H1 (cell line): ENCODE results near the gene SCG3. TPM values are rescaled to one million over a fixed set of nuclear protein-coding genes. Genes with fewer than 3 reads are reported as not detected.

ENCODE experiments used
- CTCF ChIA-PET: fragments of 300-600 bp; sonication (Branson Sonifier 250); formaldehyde crosslinking; loops from one replicate; lab custom pipeline; 2021; ENCODE audit not compliant: partially characterized antibody; lab: Charles Lee
- POLR2A ChIA-PET: fragments of 300-600 bp; sonication (Branson Sonifier 250); formaldehyde crosslinking; loops from one replicate; lab custom pipeline; 2021; ENCODE audit warnings: inconsistent platforms; ENCODE audit not compliant: partially characterized antibody; lab: Charles Lee
- DNase-seq, 2 experiments: peaks; one replicate each; pipeline versions ENCODE4 v3.0.0 to v3.0.0-alpha.2; 2010 to 2022; ENCODE audit warnings: low spot score in 2 of 2, low read depth in 1 of 2, mixed read lengths in 1 of 2
- FAIRE-seq: peaks from 2 replicates; lab custom pipeline; 2011; peaks lifted over from hg19 to GRCh38; lab: Jason Lieb, UNC
- H2AFZ ChIP-seq: 2 replicates; pipeline ENCODE4 v1.8.1; 2012; ENCODE audit warnings: low read length, inconsistent platforms
- H2AK5ac ChIP-seq: 2 replicates; pipeline ENCODE4 v1.6.1; 2013; ENCODE audit warnings: low read depth, low read length
- H2BK120ac ChIP-seq: replicated peaks from 2 replicates; pipeline ENCODE3; 2013; ENCODE audit warnings: low read depth, low read length, inconsistent platforms
- H2BK12ac ChIP-seq: 2 replicates; pipeline ENCODE4 v1.6.1; 2013; ENCODE audit warnings: low read depth, low read length
- H2BK15ac ChIP-seq: 2 replicates; pipeline ENCODE4 v1.6.1; 2013; ENCODE audit warnings: low read length
- H2BK20ac ChIP-seq: 2 replicates; pipeline ENCODE4 v1.6.1; 2013; ENCODE audit warnings: low read length
- H2BK5ac ChIP-seq: 2 replicates; pipeline ENCODE4 v1.6.1; 2013; ENCODE audit warnings: low read depth, low read length
- H3K14ac ChIP-seq: 2 replicates; pipeline ENCODE4 v1.6.1; 2013; ENCODE audit warnings: inconsistent platforms; ENCODE audit not compliant: insufficient read length
- H3K18ac ChIP-seq: 2 replicates; pipeline ENCODE4 v1.6.1; 2013; ENCODE audit warnings: low read length; ENCODE audit errors: extremely low read depth
- H3K23ac ChIP-seq: 2 replicates; pipeline ENCODE4 v1.6.1; 2013; ENCODE audit warnings: inconsistent platforms; ENCODE audit not compliant: insufficient read length
- H3K23me2 ChIP-seq: 2 replicates; pipeline ENCODE4 v1.6.1; 2013; ENCODE audit warnings: low read depth, low read length
- H3K27ac ChIP-seq: 2 replicates; pipeline ENCODE4 v1.6.1; 2011; ENCODE audit warnings: low read depth, low read length, inconsistent platforms
- H3K27me3 ChIP-seq, 4 experiments: replicated peaks in 1 of 4; 1 replicate in 1 of 4; 2 replicates in 3 of 4; pipeline versions ENCODE4 v1.6.1 to v1.8.1; 2011 to 2013; ENCODE audit warnings: low read length in 3 of 4, mild to moderate bottlenecking in 3 of 4, inconsistent platforms in 2 of 4, mixed read lengths in 2 of 4, moderate library complexity in 1 of 4; ENCODE audit not compliant: control insufficient read depth in 3 of 4, insufficient read depth in 3 of 4; ENCODE audit errors: extremely low read depth in 1 of 4
- H3K36me3 ChIP-seq, 4 experiments: 2 replicates each; pipeline versions ENCODE4 v1.6.1 to v1.8.1; 2011 to 2013; ENCODE audit warnings: mild to moderate bottlenecking in 4 of 4, low read length in 3 of 4, moderate library complexity in 2 of 4, control low read depth in 1 of 4, inconsistent platforms in 1 of 4; ENCODE audit not compliant: insufficient read depth in 4 of 4, control insufficient read depth in 2 of 4
- H3K4ac ChIP-seq: replicated peaks from 2 replicates; pipeline ENCODE3; 2013; ENCODE audit warnings: low read length, low read depth, mixed read lengths, inconsistent platforms; ENCODE audit not compliant: insufficient read length
- H3K4me1 ChIP-seq, 4 experiments: replicated peaks in 1 of 4; 1 replicate in 1 of 4; 2 replicates in 3 of 4; pipeline versions ENCODE4 v1.6.1 to v1.8.1; 2011 to 2013; ENCODE audit warnings: low read length in 3 of 4, inconsistent platforms in 2 of 4, mixed read lengths in 1 of 4; ENCODE audit not compliant: insufficient read depth in 4 of 4, control insufficient read depth in 3 of 4
- H3K4me2 ChIP-seq, 2 experiments: 2 replicates each; pipeline versions ENCODE4 v1.6.1 to v1.8.1; 2011 to 2013; ENCODE audit warnings: low read depth in 2 of 2, low read length in 2 of 2, control low read depth in 1 of 2, inconsistent platforms in 1 of 2, mild to moderate bottlenecking in 1 of 2; ENCODE audit not compliant: insufficient read depth in 1 of 2
- H3K4me3 ChIP-seq, 4 experiments: fragments of 200-600, 300-600 bp in 1 of 4; sonication (generic), shearing (Covaris generic), sonication (Bioruptor Twin) in 1 of 4; 2 replicates each; pipeline versions ENCODE4 v1.5.1 to v1.8.1; 2011 to 2016; ENCODE audit warnings: low read length in 4 of 4, low read depth in 3 of 4, control low read depth in 2 of 4, inconsistent platforms in 2 of 4, mild to moderate bottlenecking in 2 of 4, mixed read lengths in 1 of 4, moderate library complexity in 1 of 4; ENCODE audit not compliant: insufficient read depth in 2 of 4; ENCODE audit errors: extremely low read depth in 1 of 4
- H3K56ac ChIP-seq: replicated peaks from 2 replicates; pipeline ENCODE3; 2013; ENCODE audit warnings: low read depth, mild to moderate bottlenecking, mixed read lengths, low read length, inconsistent platforms; ENCODE audit not compliant: insufficient read length
- H3K79me1 ChIP-seq: 2 replicates; pipeline ENCODE4 v1.6.1; 2013; ENCODE audit warnings: low read depth, low read length, control low read depth
- H3K79me2 ChIP-seq, 2 experiments: 2 replicates each; pipeline versions ENCODE4 v1.6.1 to v1.8.1; 2012 to 2013; ENCODE audit warnings: low read length in 2 of 2, mild to moderate bottlenecking in 2 of 2, inconsistent platforms in 1 of 2; ENCODE audit not compliant: insufficient read depth in 2 of 2, control insufficient read depth in 1 of 2
- H3K9ac ChIP-seq, 4 experiments: replicated peaks in 1 of 4; 1 replicate in 1 of 4; 2 replicates in 3 of 4; pipeline versions ENCODE4 v1.6.1 to v1.8.1; 2011 to 2013; ENCODE audit warnings: low read depth in 3 of 4, low read length in 3 of 4, control low read depth in 2 of 4, mild to moderate bottlenecking in 2 of 4, moderate library complexity in 2 of 4, inconsistent platforms in 1 of 4; ENCODE audit errors: extremely low read depth in 1 of 4
- H3K9me3 ChIP-seq, 2 experiments: 2 replicates each; pipeline versions ENCODE4 v1.6.1 to v1.8.1; 2012 to 2013; ENCODE audit warnings: mild to moderate bottlenecking in 2 of 2, moderate library complexity in 2 of 2, control low read depth in 1 of 2, inconsistent platforms in 1 of 2, low read depth in 1 of 2, low read length in 1 of 2, mixed read lengths in 1 of 2; ENCODE audit not compliant: insufficient read depth in 2 of 2
- H4K20me1 ChIP-seq, 2 experiments: replicated peaks in 1 of 2; 2 replicates each; pipeline versions ENCODE3 to v1.8.1; 2011 to 2013; ENCODE audit warnings: inconsistent platforms in 2 of 2, low read length in 2 of 2, mild to moderate bottlenecking in 1 of 2; ENCODE audit not compliant: insufficient read depth in 2 of 2, control insufficient read depth in 1 of 2
- H4K5ac ChIP-seq: 2 replicates; pipeline ENCODE4 v1.6.1; 2013; ENCODE audit warnings: low read length, low read depth, mixed read lengths, inconsistent platforms; ENCODE audit not compliant: insufficient read length
- H4K8ac ChIP-seq: 2 replicates; pipeline ENCODE4 v1.8.0; 2013; ENCODE audit warnings: mild to moderate bottlenecking, moderate library complexity, low read length, inconsistent platforms; ENCODE audit not compliant: insufficient read depth; ENCODE audit errors: extremely low read depth
- H4K91ac ChIP-seq: replicated peaks from 2 replicates; pipeline ENCODE3; 2013; ENCODE audit warnings: low read length, mixed read lengths, inconsistent platforms; ENCODE audit not compliant: insufficient read length
- CTCF ChIP-seq, 3 experiments: IDR thresholded peaks; 1 replicate in 2 of 3; 2 replicates in 1 of 3; pipeline versions ENCODE4 v1.5.1 to v1.6.1; 2011; ENCODE audit warnings: low read length in 3 of 3, mild to moderate bottlenecking in 3 of 3, inconsistent platforms in 2 of 3, low read depth in 1 of 3, moderate library complexity in 1 of 3; ENCODE audit not compliant: insufficient read depth in 1 of 3; ENCODE audit errors: control extremely low read depth in 1 of 3
- EP300 ChIP-seq, 2 experiments: IDR thresholded peaks; 1 replicate in 1 of 2; 2 replicates in 1 of 2; pipeline ENCODE4 v1.6.1; 2011 to 2012; ENCODE audit warnings: low read depth in 2 of 2, low read length in 2 of 2, mild to moderate bottlenecking in 2 of 2, borderline replicate concordance in 1 of 2, inconsistent platforms in 1 of 2, moderate library complexity in 1 of 2
- HDAC6 ChIP-seq: IDR thresholded peaks from one replicate; pipeline ENCODE4 v1.7.1; 2012; ENCODE audit warnings: low read depth, mild to moderate bottlenecking, inconsistent platforms, low read length, moderate library complexity
- JUN ChIP-seq: IDR thresholded peaks from 2 replicates; pipeline ENCODE4 v1.6.1; 2011; ENCODE audit warnings: low read depth, mild to moderate bottlenecking, improper control_type of control experiment, low read length
- SP2 ChIP-seq: IDR thresholded peaks from 2 replicates; pipeline ENCODE4 v1.6.1; 2012; ENCODE audit warnings: mild to moderate bottlenecking, low read length, inconsistent platforms
- SP4 ChIP-seq: IDR thresholded peaks from 2 replicates; pipeline ENCODE4 v1.6.1; 2012; ENCODE audit warnings: low read length, inconsistent platforms
- WGBS, 2 experiments: shearing (Covaris generic) in 1 of 2; methylation state at CpG; one replicate each; pipeline versions ENCODE4 v1.1.6 to v1.1.7; 2013 to 2015; ENCODE audit warnings: low lambda C conversion rate in 2 of 2, mixed read lengths in 2 of 2, inconsistent platforms in 1 of 2, low coverage in 1 of 2, missing lambda C conversion rate in 1 of 2; ENCODE audit not compliant: insufficient replicate concordance in 2 of 2, insufficient coverage in 1 of 2, insufficient read length in 1 of 2; ENCODE audit errors: extremely low coverage in 1 of 2, missing lambda C conversion rate in 1 of 2; 5-methylcytosine and 5-hydroxymethylcytosine counted together
- polyA plus RNA-seq, 7 experiments: library from polyadenylated mRNA; depleted of rRNA in 3 of 7; stranded (reverse) in 5 of 7; unstranded in 2 of 7; fragments of >200 nt in 5 of 7; fragments of 200-250 nt in 2 of 7; gene quantifications; 1 replicate in 5 of 7; 2 replicates in 1 of 7; 4 replicates in 1 of 7; pipeline versions ENCODE4 v1.2.1 to v1.2.3, GENCODE V29; 2011 to 2013; ENCODE audit warnings: missing spikeins in 2 of 7, mixed read lengths in 2 of 7
- total RNA-seq: library from RNA; stranded (reverse); fragmentation: NEBNext Ultra II Directional; extraction: Animal tissue kit (Norgen Biotek cat#: 25700); gene quantifications from 2 replicates; pipeline ENCODE4 v1.2.1, GENCODE V29; 2021
- TF ChIP-seq, protein P1 (sequence below): IDR thresholded peaks from 2 replicates; pipeline ENCODE4 v1.6.1; 2012; ENCODE audit warnings: inconsistent platforms

The SCG3 gene
- total and polyA plus RNA-seq, 2 of the 8 experiments (the other 6 are each of a cell fraction or from before 2014, with no cell fraction given), result 5.2 to 45.9 TPM

- H3K9ac ChIP-seq, result no peak overlapping the region
- no peaks in the 10 kb centered on the region for H3K27me3 ChIP-seq
- CTCF ChIA-PET, result interaction anchor here (0.6 to 1.4 kb wide), 2 partner anchors 14 to 52 kb away, joined by 3 to 4 read pairs; no protein-coding TSS in a partner anchor
- FAIRE-seq (no peak), DNase-seq (no peak)
- no peak overlapping the region for H3K14ac ChIP-seq
- H2BK120ac ChIP-seq, result no peak overlapping the region
- no peak overlapping the region for H2BK20ac ChIP-seq
- H3K56ac ChIP-seq, result no peak overlapping the region
- no peak overlapping the region; the same call in 1 of the 2 replicates for H4K8ac ChIP-seq
- no peak overlapping the region for H2BK15ac ChIP-seq
- no peak overlapping the region for H3K4ac ChIP-seq
- no peak overlapping the region for H2BK12ac ChIP-seq
- TF ChIP-seq, protein P1, sequence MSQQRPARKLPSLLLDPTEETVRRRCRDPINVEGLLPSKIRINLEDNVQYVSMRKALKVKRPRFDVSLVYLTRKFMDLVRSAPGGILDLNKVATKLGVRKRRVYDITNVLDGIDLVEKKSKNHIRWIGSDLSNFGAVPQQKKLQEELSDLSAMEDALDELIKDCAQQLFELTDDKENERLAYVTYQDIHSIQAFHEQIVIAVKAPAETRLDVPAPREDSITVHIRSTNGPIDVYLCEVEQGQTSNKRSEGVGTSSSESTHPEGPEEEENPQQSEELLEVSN, result no peak
- TF ChIP-seq HDAC6 (no peak), EP300 (IDR thresholded peaks at IDR 0.05; ENCODE audit: borderline replicate concordance in 1 of 2, low read depth in 2 of 2, low read length in 2 of 2) (no peak), CTCF (IDR thresholded peaks at IDR 0.05; ENCODE audit: control extremely low read depth in 1 of 3, insufficient read depth in 1 of 3, low read depth in 1 of 3, low read length in 3 of 3) (no peak), JUN (no peak), SP4 (no peak), SP2 (no peak)
- no peak overlapping the region for H4K5ac ChIP-seq
- H3K4me2 ChIP-seq, result no peak overlapping the region
- H3K18ac ChIP-seq, result no peak overlapping the region
- no peaks in the 10 kb centered on the region for H3K36me3 ChIP-seq
- no peak overlapping the region for H4K91ac ChIP-seq
- H4K20me1 ChIP-seq, result no peaks in the 10 kb centered on the region
- no peak overlapping the region for H3K23ac ChIP-seq
- WGBS, 2 experiments, result 55% methylated on average over 1 of the region's 1 CpG; no CpG with 5 or more reads in 1 of the 2 experiments
- H3K4me3 ChIP-seq, result no peak overlapping the region
- no peaks in the 10 kb centered on the region for H3K79me2 ChIP-seq
- POLR2A ChIA-PET, result interaction anchor here (1.9 kb wide), 1 partner anchor 9 kb away, joined by 4 read pairs; no protein-coding TSS in a partner anchor
- H2BK5ac ChIP-seq, result no peak overlapping the region
- H2AK5ac ChIP-seq, result no peak overlapping the region
- H3K4me1 ChIP-seq, result peaks cover 2 to 11% (median 6%) of the 10 kb centered on the region in 4 experiments; a peak in 5 of 7 replicates
- H3K79me1 ChIP-seq, result no peaks in the 10 kb centered on the region
- H2AFZ ChIP-seq, result no peak overlapping the region
- H3K23me2 ChIP-seq, result no peaks in the 10 kb centered on the region; the same call in 1 of the 2 replicates
- no peaks in the 10 kb centered on the region for H3K9me3 ChIP-seq
- no peak overlapping the region for H3K27ac ChIP-seq
These were observed 43.4 kb downstream of the SCG3 start for GRCh38 chr15:51724673-51725072.
